Measurements from ENCODE around the gene CDK16. TPM values are rescaled to one million over a fixed set of nuclear protein-coding genes. Genes with fewer than 3 reads are reported as not detected.

Gene CDK16
- total RNA-seq, 4 donors from 2014 or later, result 105 to 181 (median 151) TPM

- H3K36me3 ChIP-seq, result peaks cover 0 to 7% (median 3%) of the 10 kb centered on the region in 4 donors
- no peaks in the 10 kb centered on the region for H3K27me3 ChIP-seq
- no peak for DNase-seq
- no peaks in the 10 kb centered on the region for H3K4me1 ChIP-seq
- no peak overlapping the region for H3K4me3 ChIP-seq
- no peak overlapping the region for H3K27ac ChIP-seq
- in situ Hi-C loops (cut with MboI; ENCODE audit: low pct_ligation_motif_present in 1 of 4, low pct_unique_long_range_greater_than_20kb in 1 of 4, low sequenced_read_pairs in 3 of 4), result loop anchor here in 3 of 4 donors (25.0 kb wide), 2 partner anchors 210 to 335 kb away; no protein-coding TSS in a partner anchor
- no peaks in the 10 kb centered on the region for H3K9me3 ChIP-seq
- 57% methylated on average over 2 of the region's 2 CpGs; no CpG with 5 or more reads in 1 of the 2 donors for WGBS, 2 donors (ENCODE audit: low coverage in 1 of 2)
- TF ChIP-seq EP300 (IDR thresholded peaks at IDR 0.05; ENCODE audit: low read depth), result no peak
- TF ChIP-seq POLR2A (IDR thresholded peaks at IDR 0.05), result no peak
- TF ChIP-seq POLR2AphosphoS5 (IDR thresholded peaks at IDR 0.05), result no peak
- intact Hi-C loops (cut with DNase I; ENCODE audit: low total_unique reads), result no loop called here
Observed at GRCh38 chrX:47177079-47177478, 41.4 kb upstream of the CDK16 start.

GRCh38 chrX:47178337-47178736 lies 40.1 kb upstream of the CDK16 start:
- no peaks in the 10 kb centered on the region for H3K9me3 ChIP-seq
- H3K27ac ChIP-seq, result no peak overlapping the region
- H3K27me3 ChIP-seq, result no peaks in the 10 kb centered on the region
- H3K4me3 ChIP-seq, result no peak overlapping the region
- TF ChIP-seq POLR2A (IDR thresholded peaks at IDR 0.05) (no peak), EP300 (IDR thresholded peaks at IDR 0.05; ENCODE audit: low read depth) (no peak)
- 74 to 100% methylated on average over 1 to 5 of the region's 5 CpGs for WGBS, 2 donors (ENCODE audit: low coverage in 1 of 2)
- no peaks in the 10 kb centered on the region for H3K4me1 ChIP-seq
- intact Hi-C loops (cut with DNase I; ENCODE audit: low total_unique reads), result no loop called here
- H3K36me3 ChIP-seq, result peaks cover 0 to 7% (median 3%) of the 10 kb centered on the region in 4 donors
- in situ Hi-C loops (cut with MboI; ENCODE audit: low pct_ligation_motif_present in 1 of 4, low pct_unique_long_range_greater_than_20kb in 1 of 4, low sequenced_read_pairs in 3 of 4), result loop anchor here in 3 of 4 donors (25.0 kb wide), 2 partner anchors 209 to 334 kb away; no protein-coding TSS in a partner anchor
- DNase-seq, result no peak

- DNase-seq, result no peak
- Histone ChIP-seq H3K9me3 (no peaks in the 10 kb centered on the region), H3K27ac (no peak overlapping the region), H3K27me3 (no peaks in the 10 kb centered on the region), H3K4me3 (no peak overlapping the region), H3K36me3 (peaks cover 0 to 7% (median 3%) of the 10 kb centered on the region in 4 donors), H3K4me1 (no peaks in the 10 kb centered on the region)
- intact Hi-C loops (cut with DNase I; ENCODE audit: low total_unique reads) (no loop called here), in situ Hi-C loops (cut with MboI; ENCODE audit: low pct_ligation_motif_present in 1 of 4, low pct_unique_long_range_greater_than_20kb in 1 of 4, low sequenced_read_pairs in 3 of 4) (loop anchor here in 3 of 4 donors (25.0 kb wide), 2 partner anchors 208 to 333 kb away; no protein-coding TSS in a partner anchor)
- TF ChIP-seq EP300 (IDR thresholded peaks at IDR 0.05; ENCODE audit: low read depth) (no peak), POLR2A (IDR thresholded peaks at IDR 0.05) (no peak), CTCF (IDR thresholded peaks at IDR 0.05) (no peak), POLR2AphosphoS5 (IDR thresholded peaks at IDR 0.05) (no peak)
- WGBS, 2 donors (ENCODE audit: low coverage in 1 of 2), result 68% methylated on average over 14 of the region's 14 CpGs; no CpG with 5 or more reads in 1 of the 2 donors
Observed at GRCh38 chrX:47179221-47179927, 39.1 kb upstream of the CDK16 start.

GRCh38 chrX:47179928-47180255 lies 38.6 kb upstream of the CDK16 start:
- H3K27ac ChIP-seq, result no peak overlapping the region
- no peak for TF ChIP-seq CTCF (IDR thresholded peaks at IDR 0.05)
- TF ChIP-seq POLR2A (IDR thresholded peaks at IDR 0.05), result no peak
- no peak for TF ChIP-seq EP300 (IDR thresholded peaks at IDR 0.05; ENCODE audit: low read depth)
- H3K27me3 ChIP-seq, result no peaks in the 10 kb centered on the region
- H3K36me3 ChIP-seq, result peaks cover 0 to 7% (median 3%) of the 10 kb centered on the region in 4 donors
- no peaks in the 10 kb centered on the region for H3K4me1 ChIP-seq
- WGBS, 2 donors (ENCODE audit: low coverage in 1 of 2), result 93% methylated on average over 18 of the region's 18 CpGs; no CpG with 5 or more reads in 1 of the 2 donors
- H3K4me3 ChIP-seq, result no peak overlapping the region
- no peak for DNase-seq
- in situ Hi-C loops (cut with MboI; ENCODE audit: low pct_ligation_motif_present in 1 of 4, low pct_unique_long_range_greater_than_20kb in 1 of 4, low sequenced_read_pairs in 3 of 4) (loop anchor here in 3 of 4 donors (25.0 kb wide), 2 partner anchors 207 to 332 kb away; no protein-coding TSS in a partner anchor), intact Hi-C loops (cut with DNase I; ENCODE audit: low total_unique reads) (no loop called here)
- no peaks in the 10 kb centered on the region for H3K9me3 ChIP-seq

GRCh38 chrX:47180346-47180745 lies 38.1 kb upstream of the CDK16 start:
- Histone ChIP-seq H3K27me3 (no peaks in the 10 kb centered on the region), H3K36me3 (peaks cover 0 to 7% (median 3%) of the 10 kb centered on the region in 4 donors), H3K4me3 (no peak overlapping the region), H3K4me1 (no peaks in the 10 kb centered on the region), H3K27ac (no peak overlapping the region), H3K9me3 (no peaks in the 10 kb centered on the region)
- WGBS, 2 donors (ENCODE audit: low coverage in 1 of 2), result 82 to 100% methylated on average over 4 to 8 of the region's 8 CpGs
- TF ChIP-seq CTCF (IDR thresholded peaks at IDR 0.05) (no peak), POLR2A (IDR thresholded peaks at IDR 0.05) (no peak)
- intact Hi-C loops (cut with DNase I; ENCODE audit: low total_unique reads) (no loop called here), in situ Hi-C loops (cut with MboI; ENCODE audit: low pct_ligation_motif_present in 1 of 4, low pct_unique_long_range_greater_than_20kb in 1 of 4, low sequenced_read_pairs in 3 of 4) (loop anchor here in 3 of 4 donors (25.0 kb wide), 2 partner anchors 207 to 332 kb away; no protein-coding TSS in a partner anchor)
- no peak for DNase-seq

All from transverse colon (tissue), 4 donors.